ENCODE results near the gene BBX.
"Not testable (repeated sequence)": the region's sequence is repeated elsewhere in the genome, so short reads cannot be mapped to it uniquely, and the experiment has no call there.

BBX gene

GRCh38 chr3:107835001-107835400, 312.2 kb downstream of the BBX start:
- not testable (repeated sequence) for H3K4me3 ChIP-seq (ENCODE audit: low read depth, low read length)

DNA sequence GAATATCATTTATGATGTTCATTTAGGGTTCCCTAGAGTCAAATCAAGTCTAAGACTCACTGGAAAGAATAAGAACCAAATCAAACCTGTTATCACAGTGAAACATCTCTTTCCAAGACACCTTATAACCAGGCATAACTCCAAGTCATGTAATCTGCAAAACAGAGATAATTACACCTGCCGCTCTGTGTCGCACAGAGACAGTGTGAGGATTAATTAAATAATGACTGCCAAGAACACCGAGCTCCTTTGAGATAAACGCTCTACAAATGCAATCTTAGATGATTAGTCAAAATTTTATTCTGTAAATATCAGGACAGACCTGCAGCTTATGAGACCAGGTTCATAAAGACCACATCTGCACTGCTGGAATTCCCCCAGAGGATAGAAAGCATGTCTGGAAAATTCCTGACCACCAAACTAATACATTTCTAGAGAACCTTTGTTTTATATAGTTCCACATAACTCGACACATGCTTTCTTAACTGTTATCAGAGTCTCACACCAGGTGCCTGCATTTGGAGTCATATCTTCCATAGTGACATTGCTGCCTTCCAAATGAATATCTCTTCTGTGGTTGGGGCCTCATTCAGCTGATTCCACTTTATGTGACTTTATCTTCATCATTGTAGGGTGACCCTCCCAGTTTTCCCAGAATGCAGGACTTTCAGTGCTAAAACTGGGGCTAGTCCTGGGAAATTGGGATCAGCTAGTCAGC, 315.3 kb downstream of the BBX start:
- H3K4me3 ChIP-seq (ENCODE audit: low read depth, low read length), result no peak overlapping the region

- H3K4me3 ChIP-seq (ENCODE audit: low read depth, low read length), result no peak overlapping the region
Measured at GRCh38 chr3:107841831-107842230, 319.1 kb downstream of the BBX start.

DNA sequence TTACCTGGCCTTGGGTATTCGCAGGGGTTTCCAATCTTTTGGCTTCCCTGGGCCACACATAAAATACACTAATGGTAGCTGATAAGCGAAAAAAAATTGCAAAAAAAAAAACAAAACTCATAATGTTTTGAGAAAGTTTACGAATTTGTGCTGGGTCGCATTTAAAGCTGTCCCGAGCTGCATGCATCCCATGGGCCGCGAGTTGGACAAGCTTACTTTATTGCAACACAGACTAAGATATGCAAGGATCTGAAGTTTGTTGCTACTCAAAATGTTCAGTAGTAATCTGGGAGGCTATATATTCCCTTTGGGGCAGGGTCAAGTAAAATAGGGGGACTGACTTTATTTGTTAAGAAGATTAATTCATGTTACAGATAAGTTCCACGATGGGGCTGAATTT, 320.2 kb downstream of the BBX start:
- H3K4me3 ChIP-seq (ENCODE audit: low read depth, low read length), result no peak overlapping the region

DNA sequence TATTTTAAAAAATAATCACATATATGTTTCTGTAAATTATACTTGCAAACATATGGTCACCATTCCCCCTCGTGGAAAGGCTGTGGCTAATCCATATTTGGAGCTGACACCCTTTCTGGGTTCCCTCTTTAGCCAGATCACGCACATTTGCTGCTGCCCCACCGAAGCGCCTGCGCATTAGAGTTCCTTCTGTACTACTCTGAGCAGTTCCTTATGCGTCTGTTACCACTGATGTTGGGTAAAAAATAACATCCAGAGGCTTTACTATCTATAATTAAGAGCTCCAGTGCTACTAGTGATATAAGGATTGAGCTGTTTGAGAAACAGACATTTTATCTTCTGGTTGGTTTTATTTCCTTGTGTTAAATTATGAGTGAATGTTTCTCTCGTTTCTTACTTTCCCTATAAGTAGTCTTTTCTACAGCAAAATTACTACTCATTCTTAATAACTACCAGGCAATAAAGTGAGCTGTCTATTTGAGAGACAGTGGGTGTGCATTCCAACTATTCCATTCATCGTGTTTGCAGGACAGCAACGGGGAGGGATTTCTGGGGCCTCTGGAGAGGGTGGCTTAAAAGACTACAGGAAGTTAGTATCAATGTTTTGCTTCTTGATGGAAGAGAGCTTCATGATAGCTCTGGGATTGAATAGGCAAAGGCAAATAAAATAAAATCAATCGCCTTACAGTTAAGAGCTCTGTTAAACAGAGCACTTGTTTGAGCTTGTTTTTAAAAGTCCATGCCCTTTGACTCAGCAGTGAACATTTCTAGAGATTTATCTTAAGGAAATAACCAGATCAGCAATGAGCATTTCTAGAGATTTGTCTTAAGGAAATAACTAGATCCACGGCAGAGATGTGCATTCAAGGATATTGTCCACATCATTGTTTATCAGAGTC, 322.9 kb downstream of the BBX start:
- H3K4me3 ChIP-seq (ENCODE audit: low read depth, low read length), result no peak overlapping the region

GRCh38 chr3:107846279-107846852, 323.6 kb downstream of the BBX start:
- no peak overlapping the region for H3K4me3 ChIP-seq (ENCODE audit: low read depth, low read length)

- H3K4me3 ChIP-seq (ENCODE audit: low read depth, low read length), result no peak overlapping the region
Measured at GRCh38 chr3:107847791-107848190, 325.0 kb downstream of the BBX start.

DNA sequence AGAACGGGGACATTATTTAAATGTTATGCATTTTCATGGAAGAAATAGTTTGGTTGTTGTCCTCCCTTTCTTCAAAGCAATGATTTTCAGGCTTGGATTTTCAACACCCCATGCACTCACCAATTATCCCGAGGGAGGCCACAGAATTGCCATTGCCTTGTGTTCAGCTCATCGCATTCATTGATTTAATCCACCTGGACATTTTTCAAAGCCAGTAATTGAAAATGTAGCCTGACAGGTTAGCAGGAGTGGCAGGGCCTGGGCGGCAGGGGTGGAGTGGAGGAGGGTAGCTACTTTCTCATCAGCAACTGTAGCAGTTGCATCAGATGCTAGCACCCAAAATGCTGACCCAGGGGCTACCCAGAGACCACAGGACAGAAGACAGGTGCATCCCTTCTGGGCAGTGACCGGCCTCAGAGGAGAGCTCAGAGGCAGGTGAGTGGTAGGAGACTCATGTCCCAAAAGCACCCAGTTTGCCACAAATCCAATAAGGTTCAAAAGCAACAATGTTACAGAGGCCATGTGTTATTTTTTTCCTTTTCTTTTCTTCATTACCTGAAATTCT, 325.7 kb downstream of the BBX start:
- H3K4me3 ChIP-seq (ENCODE audit: low read depth, low read length), result no peak overlapping the region

DNA sequence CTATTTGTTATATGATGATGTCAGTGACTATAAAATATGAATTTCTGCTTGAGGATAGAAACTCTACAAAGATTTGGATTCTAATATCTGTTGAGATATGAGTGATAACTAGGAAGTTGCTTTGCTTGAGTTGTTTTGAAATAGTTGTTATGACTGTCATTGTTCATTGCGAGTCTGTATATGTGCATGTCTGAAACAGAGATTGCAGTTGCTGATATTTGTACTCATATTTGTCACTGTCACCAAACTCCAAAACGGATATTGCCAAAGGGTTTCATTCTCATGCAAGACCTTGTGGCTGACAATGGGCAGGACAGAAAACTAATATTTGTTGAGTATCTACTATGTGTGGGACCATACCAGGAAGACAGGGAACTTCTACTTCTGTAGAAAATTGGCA, 327.9 kb downstream of the BBX start:
- no peak overlapping the region for H3K4me3 ChIP-seq (ENCODE audit: low read depth, low read length)

GRCh38 chr3:107853821-107854220, 331.1 kb downstream of the BBX start:
- H3K4me3 ChIP-seq (ENCODE audit: low read depth, low read length), result no peak overlapping the region

GRCh38 chr3:107854733-107855132, 332.0 kb downstream of the BBX start:
- H3K4me3 ChIP-seq (ENCODE audit: low read depth, low read length), result no peak overlapping the region

- H3K4me3 ChIP-seq (ENCODE audit: low read depth, low read length), result no peak overlapping the region
Measured at GRCh38 chr3:107855710-107856109, 332.9 kb downstream of the BBX start.

DNA sequence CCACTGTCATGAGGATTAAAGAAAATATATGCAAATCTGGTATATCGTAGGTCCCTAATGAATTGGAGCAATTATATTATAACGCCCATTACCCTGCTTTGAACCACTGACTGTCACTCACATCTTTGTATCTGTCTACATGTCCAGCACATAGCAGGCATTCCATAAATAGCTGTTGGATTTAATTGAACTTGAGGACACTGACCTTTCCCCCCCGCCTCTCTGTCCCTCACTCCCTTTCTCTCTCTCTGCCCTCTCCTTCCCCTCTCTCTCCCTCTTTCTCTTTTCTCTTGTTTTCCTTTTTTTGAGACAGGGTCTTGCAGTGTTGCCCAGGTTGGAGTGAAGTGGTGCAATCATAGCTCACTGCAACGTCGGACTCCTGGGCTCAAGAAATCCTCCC, 335.1 kb downstream of the BBX start:
- no peak overlapping the region for H3K4me3 ChIP-seq (ENCODE audit: low read depth, low read length)

GRCh38 chr3:107858876-107859275, 336.1 kb downstream of the BBX start:
- no peak overlapping the region for H3K4me3 ChIP-seq (ENCODE audit: low read depth, low read length)
